GM18499 (cell line): Measurements from ENCODE around the gene ABAT.
"Not testable (repeated sequence)": the region's sequence is repeated elsewhere in the genome, so short reads cannot be mapped to it uniquely, and the experiment has no call there.

Source experiments
- ATAC-seq: cut with Tn5 transposase; IDR thresholded peaks from one replicate; pipeline ENCODE4 v1.9.1; 2021; ENCODE audit warnings: moderate number of reproducible peaks; ENCODE audit not compliant: insufficient read depth, unreplicated experiment

ABAT gene

GRCh38 chr16:8648877-8649276 is 25.5 kb upstream of the ABAT start:
- no peak for ATAC-seq

- ATAC-seq: no peak
These were observed 24.4 kb upstream of the ABAT start for GRCh38 chr16:8649829-8650554.

GRCh38 chr16:8651958-8652357 is 22.5 kb upstream of the ABAT start:
- ATAC-seq: not testable (repeated sequence)

- peak; percentile 73 for ATAC-seq
These were observed 19.2 kb upstream of the ABAT start for GRCh38 chr16:8655184-8655717.

GRCh38 chr16:8656376-8656775 is 18.0 kb upstream of the ABAT start:
- ATAC-seq: no peak

- no peak for ATAC-seq
These were observed 13.5 kb upstream of the ABAT start for GRCh38 chr16:8660841-8661301.

- no peak for ATAC-seq
These were observed 12.7 kb upstream of the ABAT start for GRCh38 chr16:8661703-8662102.

- ATAC-seq: no peak
These were observed 11.0 kb upstream of the ABAT start for GRCh38 chr16:8663192-8664089.

GRCh38 chr16:8665529-8665928 is 8.9 kb upstream of the ABAT start:
- no peak for ATAC-seq

- no peak for ATAC-seq
These were observed 6.9 kb upstream of the ABAT start for GRCh38 chr16:8667492-8667891.

- no peak for ATAC-seq
These were observed 6.3 kb upstream of the ABAT start for GRCh38 chr16:8668113-8668512.

GRCh38 chr16:8669481-8669880 is 4.9 kb upstream of the ABAT start:
- no peak for ATAC-seq

- no peak for ATAC-seq
These were observed 4.3 kb upstream of the ABAT start for GRCh38 chr16:8670014-8670560.

GRCh38 chr16:8673611-8674412 is 605 bp upstream of the ABAT start:
- ATAC-seq: peak; percentile 26

GRCh38 chr16:8675183-8676159 is 1.1 kb downstream of the ABAT start:
- ATAC-seq: no peak

GRCh38 chr16:8676160-8676547 is 1.7 kb downstream of the ABAT start:
- ATAC-seq: no peak

GRCh38 chr16:8676737-8677375 is 2.4 kb downstream of the ABAT start:
- no peak for ATAC-seq

GRCh38 chr16:8677481-8677880 is 3.1 kb downstream of the ABAT start:
- no peak for ATAC-seq
